NCI-H526 (cell line): ENCODE data around the gene MAGEH1.
"Not testable (repeated sequence)": the region's sequence is repeated elsewhere in the genome, so short reads cannot be mapped to it uniquely, and the experiment has no call there.

Experiments used
- DNase-seq, 2 experiments: peaks; one replicate each; lab custom pipeline; 2025; lab: John Stamatoyannopoulos, UW

MAGEH1 gene, protein sequence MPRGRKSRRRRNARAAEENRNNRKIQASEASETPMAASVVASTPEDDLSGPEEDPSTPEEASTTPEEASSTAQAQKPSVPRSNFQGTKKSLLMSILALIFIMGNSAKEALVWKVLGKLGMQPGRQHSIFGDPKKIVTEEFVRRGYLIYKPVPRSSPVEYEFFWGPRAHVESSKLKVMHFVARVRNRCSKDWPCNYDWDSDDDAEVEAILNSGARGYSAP

DNA sequence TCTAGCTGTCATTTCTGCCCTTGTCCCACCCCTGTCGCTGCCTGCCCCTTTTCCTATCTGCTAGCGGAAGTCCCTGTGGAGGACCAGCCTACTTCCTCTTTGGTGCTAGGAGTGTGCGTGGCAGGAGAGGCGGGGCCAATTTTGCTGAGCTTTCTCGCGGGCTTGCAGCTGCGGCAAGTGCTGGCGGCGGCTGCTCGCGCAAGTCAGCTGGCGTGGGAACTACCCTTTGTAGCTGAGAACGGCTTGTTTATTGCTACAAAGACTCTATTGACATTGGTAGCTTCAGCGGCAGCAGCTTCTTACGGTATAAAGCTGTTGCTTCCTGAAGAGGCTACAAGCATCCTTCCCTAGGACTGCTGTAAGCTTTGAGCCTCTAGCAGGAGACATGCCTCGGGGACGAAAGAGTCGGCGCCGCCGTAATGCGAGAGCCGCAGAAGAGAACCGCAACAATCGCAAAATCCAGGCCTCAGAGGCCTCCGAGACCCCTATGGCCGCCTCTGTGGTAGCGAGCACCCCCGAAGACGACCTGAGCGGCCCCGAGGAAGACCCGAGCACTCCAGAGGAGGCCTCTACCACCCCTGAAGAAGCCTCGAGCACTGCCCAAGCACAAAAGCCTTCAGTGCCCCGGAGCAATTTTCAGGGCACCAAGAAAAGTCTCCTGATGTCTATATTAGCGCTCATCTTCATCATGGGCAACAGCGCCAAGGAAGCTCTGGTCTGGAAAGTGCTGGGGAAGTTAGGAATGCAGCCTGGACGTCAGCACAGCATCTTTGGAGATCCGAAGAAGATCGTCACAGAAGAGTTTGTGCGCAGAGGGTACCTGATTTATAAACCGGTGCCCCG, at the start of gene MAGEH1:
Gene MAGEH1, plus strand, starts transcription at position 138 of the 843 bp plus-strand sequence. Its CDS starts 248 bp downstream, at position 386.
- peak; percentile 48 to 78 for DNase-seq

DNA sequence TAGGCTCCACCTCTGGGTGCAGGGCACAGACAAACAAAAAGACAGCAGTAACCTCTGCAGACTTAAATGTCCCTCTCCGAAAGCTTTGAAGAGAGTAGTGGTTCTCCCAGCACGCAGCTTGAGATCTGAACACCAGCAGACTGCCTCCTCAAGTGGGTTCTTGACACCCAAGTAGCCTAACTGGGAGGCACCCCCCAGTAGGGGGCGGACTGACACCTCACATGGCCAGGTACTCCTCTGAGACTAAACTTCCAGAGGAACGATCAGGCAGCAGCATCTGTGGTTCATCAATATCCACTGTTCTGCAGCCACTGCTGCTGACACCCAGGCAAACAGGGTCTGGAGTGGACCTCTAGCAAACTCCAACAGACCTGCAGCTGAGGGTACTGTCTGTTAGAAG, 24.8 kb upstream of the MAGEH1 start:
- DNase-seq: not testable (repeated sequence)

DNA sequence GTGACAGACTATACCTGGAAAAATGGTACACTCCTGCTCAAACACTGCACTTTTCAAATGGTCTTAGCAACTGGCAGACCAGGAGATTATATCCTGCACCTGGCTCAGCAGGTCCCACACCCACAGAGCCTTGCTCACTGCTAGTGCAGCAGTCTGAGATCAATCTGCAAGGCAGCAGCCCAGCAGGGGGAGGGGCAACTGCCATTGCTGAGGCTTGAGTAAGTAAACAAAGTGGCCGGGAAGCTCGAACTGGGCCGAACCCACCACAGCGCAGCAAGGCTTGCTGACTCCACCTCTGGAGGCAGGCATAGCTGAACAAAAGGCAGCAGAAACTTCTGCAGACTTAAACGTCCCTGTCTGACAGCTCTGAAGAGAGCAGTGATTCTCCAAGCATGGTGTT, 8.5 kb upstream of the MAGEH1 start:
- DNase-seq: not testable (repeated sequence)

DNA sequence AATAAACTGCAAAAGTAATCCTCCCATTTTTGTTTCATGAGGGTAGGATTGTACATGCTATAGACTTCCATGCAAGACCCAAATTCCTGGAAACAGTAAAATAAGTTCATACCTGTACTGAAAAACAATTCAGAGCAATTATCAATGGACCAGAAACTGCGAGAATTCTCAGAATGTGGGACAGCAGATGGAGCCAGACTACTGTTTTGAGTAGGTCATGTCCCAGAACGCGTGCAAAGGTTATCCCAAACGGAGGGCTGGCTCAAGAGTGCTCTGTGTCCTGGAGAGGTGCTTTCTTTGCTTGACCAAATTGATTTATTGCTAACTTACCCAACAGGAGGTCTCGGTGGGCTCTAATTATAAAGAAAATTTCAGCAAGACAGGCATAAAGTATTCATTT, 1.7 kb upstream of the MAGEH1 start:
- no peak for DNase-seq

DNA sequence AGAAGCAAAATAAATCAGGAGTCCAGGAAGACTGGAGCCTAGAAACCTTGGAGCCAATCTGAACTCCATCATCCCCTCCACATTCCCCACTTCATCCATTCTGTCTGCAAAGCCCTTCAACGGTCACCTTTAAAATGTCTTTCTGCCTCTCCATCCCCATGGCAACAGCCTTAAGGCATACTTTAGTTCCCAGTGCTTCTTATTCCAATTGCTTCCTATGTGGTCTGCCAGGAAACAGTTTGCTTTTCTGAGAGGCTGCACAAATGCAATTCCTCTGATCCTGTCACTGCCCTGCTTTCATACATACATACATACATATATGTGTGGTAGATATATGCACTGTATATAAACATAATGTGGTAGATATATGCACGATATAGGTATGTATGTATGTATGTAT, 786 bp upstream of the MAGEH1 start:
- DNase-seq: no peak

DNA sequence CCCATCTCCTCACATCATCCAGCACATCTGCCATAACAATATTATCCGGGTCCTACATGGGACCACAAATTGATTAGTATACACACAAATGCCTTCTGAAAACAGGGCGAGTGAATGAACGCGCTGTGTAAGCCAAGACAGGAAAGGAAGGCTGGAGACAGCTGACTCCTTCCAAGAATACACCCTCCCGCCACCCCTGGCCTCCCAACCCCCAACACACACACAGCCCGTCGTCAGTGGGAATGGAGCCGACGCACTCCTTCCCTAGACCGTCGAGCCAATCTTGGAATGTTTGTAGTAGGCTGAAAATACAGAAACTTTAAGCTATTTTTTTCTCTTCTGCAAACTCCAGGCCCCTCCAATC, 319 bp upstream of the MAGEH1 start:
- no peak for DNase-seq

DNA sequence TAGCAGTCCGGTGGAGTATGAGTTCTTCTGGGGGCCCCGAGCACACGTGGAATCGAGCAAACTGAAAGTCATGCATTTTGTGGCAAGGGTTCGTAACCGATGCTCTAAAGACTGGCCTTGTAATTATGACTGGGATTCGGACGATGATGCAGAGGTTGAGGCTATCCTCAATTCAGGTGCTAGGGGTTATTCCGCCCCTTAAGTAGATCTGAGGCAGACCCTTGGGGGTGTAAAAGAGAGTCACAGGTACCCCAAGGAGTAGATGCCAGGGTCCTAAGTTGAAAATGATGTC, 852 bp downstream of the MAGEH1 start:
- DNase-seq: no peak

DNA sequence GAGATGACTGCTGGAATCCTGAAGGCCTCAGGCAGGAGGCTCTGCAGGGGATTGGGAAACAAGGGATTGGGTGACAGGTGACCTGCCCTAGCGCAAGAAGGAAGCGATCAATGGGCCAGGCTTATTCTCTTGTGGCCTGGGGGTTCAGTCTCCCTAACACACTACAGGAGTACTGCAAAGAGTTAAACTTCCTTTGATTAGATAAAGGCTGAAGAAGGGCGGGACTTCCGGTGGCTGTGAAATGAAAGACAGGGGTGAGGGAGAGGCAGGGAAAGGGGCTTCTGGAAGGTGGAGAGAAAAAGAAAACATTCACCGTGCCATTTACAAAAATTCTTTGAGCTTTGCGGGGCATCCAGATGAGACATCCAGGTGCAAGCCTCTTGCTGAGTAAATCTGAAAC, 3.8 kb downstream of the MAGEH1 start:
- not testable (repeated sequence) for DNase-seq

DNA sequence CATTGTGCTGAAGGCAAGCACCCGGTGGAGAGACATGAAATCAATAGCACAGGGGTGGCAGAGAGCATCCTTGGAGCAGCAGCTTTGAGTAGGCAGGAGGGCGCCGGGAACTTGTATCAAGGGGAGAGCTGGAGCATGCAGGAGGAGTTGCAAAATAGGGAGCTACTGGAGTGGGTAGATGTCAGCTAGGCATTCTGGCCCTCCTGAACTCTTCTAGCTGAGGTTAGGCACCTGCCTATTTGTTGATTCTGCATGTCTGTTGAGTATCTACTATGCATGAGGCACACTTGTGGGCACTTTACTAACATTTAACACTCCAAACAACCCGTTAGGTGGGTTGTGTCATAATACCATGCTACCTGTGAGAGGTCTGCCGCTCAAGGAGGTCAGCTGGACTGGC, 7.5 kb downstream of the MAGEH1 start:
- DNase-seq: not testable (repeated sequence)

DNA sequence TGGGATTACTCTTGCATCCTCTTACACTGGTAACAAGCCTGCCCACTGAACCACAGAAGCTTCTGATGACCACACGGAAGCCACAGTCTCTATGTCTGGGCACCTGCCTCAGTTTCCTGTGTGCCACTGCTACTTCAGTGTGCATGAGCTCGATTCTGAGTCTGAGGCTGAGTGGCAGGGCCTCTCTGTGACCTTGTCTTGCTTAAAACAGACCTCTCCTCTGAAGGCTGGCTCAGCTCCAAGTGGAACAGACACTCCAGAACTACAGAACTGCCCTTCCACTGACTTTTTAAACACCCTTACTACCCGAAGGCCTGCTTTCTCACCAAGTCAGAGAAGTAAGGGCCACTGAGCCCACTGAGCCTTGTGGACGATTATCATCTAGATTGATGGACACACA, 8.0 kb downstream of the MAGEH1 start:
- not testable (repeated sequence) for DNase-seq

DNA sequence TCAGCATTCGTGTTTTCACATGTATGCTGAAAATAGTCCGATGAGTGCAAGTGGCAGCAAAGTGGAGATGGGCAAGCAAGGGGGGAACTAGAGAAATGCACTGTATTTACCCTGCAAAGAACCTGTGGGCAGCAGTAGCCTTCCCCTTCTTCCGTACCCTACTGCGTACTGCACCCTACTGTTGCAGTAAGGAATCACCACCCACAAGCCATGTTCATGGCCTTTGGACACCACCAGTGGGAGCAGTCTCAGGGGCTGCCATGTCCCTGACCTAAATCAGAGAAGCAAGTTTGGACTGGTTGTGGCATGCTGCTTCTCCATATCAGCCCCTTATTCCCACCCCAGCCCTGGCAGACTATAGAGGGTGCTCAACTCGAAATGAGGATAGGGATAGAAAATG, 12.1 kb downstream of the MAGEH1 start:
- DNase-seq: not testable (repeated sequence)

DNA sequence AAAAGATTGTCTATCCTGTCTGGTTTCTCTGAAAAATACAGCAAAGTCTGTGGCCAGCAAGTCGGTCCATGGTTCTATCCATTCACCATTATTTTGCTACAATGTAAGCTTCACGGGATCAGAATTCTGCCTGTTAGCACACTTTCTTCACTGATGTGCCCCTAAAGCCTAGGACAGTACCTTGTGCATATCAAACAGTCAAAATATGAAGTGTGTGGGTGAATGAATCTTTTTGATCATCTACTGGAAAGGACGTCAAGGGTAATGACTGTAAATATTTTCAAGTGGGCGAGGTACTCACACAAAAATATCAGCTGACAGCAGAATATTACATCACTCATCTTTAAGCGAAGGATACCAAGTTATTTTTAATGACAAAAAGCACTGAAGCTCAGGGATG, 13.2 kb downstream of the MAGEH1 start:
- not testable (repeated sequence) for DNase-seq

DNA sequence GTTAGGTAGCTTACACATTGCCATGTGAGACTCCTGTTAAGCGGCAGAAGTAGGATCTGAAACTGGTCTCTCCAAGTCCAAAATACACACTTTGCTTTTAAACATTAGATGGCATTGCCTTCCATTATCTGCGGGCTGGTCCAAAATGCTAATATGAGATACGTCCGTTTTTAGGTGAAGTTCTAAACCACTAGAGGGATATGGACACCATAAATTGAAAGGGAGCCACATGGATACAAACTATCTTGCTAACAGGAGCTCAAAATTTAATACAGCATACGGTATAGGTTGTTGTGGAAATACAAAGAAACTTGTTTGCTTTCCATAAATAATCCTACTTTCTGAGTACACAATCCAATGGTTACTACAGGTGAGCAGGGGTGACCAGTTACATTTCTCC, 13.9 kb downstream of the MAGEH1 start:
- DNase-seq: not testable (repeated sequence)

DNA sequence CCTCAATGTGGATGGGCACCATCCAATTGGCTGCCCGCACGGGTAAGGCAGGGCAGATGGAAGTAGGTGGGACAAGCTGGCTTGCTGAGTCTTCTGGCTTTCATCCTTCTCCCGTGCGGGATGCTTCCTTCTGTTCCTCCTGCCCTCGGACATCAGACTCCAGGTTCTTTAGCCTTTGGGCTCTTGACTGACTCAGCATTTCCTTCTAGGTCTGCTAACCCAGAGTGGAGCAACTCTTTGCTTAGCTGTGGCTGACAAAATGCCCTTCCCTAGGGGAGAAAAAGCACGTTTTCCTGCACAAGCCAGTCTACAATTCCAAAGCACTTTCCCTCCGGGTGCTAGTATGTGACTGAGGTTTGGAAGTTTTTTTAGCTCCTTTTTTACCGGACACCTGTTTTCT, 28.0 kb downstream of the MAGEH1 start:
- DNase-seq: not testable (repeated sequence)

DNA sequence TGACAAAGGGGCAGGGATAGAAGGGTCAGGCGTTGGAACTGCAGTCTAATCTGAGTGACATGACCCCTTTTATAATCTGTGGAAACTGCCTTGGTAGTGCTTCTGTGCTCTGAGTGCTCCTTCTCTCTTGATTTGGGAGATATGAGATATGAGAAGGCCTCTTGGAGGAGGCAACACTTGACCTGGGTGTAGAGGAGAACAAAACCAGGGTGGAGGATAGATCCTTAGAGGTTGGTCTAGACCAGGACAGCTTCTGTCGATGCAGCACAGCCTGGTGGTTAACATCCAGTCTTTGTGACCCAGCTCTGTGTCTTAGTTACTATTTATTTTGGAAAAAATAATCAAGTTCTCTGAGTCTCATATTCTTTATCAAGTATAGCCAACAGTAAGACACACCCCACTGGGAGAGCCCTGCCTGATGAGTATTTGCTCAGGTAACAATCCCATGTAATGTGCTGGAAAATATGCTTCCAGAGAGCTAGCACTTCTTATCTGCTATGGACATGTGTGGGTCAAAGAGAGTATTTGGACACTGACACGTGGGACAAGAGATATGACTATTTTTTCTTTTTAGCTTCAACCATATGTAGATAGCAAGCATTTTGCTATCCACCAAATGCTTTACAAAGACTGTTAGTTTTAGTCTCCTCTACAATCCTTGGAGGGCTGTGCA, 28.6 kb downstream of the MAGEH1 start:
- no peak for DNase-seq

DNA sequence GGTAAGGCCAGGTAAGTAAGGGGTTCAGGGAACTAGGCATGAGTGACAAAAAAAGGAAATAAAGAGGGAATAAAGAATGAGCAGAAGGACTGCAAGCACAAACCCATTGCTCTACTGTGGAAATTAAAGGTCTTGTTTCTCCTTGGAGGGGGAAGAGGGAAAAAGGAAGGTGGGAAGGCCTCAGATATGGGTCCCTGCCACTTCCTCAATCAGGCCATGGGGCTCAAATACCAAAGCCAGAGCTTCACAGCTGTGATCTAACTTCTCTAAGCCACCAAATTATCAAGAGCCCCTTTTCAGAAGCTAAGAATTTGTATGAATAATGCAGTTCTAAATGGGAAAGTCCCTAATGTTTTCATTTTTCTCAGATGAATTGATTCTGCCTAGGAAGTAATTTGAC, 33.0 kb downstream of the MAGEH1 start:
- no peak for DNase-seq

DNA sequence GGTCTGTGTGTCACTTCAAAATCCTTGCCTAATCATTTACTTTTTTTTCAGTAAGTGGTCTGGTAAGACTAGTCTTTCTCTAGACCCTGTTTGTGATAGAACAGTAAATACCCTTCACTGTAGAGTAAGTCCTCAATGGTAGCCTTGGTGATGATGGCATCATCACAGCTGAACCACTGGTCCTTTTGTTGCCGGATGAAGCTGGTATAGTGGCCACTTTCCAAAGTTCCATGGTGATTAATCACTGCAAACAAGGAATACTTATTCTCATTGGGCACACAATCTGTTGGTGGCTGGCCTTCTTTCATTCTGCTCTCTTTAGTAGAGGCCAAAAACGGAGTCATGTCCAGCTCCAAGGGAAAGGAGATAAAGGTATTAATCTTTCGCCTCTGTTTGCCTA, 34.8 kb downstream of the MAGEH1 start:
- DNase-seq: no peak

DNA sequence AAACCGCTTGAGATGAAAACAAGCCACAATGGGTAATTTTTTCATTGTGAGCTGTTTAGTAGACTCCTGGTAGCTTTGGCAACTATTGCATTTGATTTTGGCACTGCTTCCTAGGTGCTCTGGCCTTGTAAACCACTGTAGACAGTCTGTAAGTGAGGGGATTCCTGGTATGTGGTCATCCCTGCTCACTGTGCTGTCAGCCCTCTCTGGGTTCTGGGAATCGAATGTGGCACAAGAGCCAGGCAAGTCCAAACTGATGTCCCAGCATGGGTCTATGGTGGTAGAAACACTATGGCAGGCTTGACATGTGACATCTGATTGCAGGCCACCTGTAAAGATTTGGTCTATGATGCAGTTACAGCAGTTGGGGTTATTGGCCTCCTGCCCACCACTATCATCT, 35.2 kb downstream of the MAGEH1 start:
- DNase-seq: no peak

DNA sequence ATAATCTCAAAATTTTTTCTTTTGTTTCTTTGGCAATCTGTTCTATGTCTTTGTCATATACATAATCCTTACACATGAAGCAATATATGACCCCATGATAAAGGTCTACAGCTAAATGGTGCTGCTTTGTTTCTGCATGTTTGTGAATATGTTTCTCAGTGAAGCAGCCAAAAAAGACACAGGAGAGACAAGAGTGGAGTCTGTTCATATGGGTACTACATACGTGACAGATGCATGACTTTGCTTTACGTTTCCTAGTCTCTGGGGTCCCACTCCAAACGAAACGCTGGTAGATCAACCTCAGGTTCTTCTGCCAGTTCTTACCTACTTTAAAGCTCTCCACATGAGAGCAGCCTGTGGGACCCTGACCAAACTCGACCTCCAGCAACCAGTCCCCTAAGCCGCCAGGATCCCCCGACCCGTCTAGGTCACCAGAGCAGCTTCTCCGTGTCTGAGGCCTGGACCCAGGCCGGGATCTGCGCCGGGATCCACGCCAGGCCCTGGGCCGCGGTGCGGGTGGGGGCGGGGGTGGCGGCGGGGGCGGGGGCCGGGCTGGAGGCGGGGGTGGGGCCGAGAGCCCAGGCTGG, 36.2 kb downstream of the MAGEH1 start:
- DNase-seq: no peak

DNA sequence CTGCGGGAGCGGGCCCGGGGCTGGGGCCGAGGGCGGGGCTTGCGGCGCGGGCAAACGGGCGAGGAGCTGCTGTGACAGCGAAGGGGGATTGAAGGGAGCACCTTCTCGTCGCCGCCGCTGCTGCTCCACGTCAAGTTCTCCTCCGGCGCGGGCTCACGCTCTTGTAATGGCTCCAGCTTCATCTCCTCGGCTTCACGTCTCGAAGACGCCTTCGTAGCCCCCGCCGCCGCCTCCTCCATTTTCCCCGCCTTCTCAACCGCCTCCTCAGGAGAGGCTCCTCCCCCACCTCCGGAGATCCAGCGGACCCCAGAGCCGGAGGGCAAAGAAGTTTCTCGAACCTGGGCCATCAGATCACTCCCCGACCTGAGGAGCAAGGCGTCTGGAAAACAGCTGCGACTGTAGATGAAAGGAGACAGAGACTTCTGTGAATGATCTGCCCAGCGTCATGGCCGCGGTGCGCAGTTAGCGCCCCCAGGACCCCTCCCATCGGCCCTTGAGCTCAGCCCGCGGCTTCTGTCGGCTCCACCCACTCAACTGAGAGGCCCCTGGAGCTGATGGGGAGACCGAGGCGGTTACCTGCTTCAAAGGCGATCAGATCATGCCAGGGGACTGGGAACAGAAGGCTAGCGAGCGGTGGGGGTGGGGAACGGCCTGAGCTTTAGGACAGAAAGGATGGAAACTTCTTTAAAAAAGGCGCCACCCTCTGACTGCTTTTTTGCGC, 36.8 kb downstream of the MAGEH1 start:
- peak; percentile 25 to 62 for DNase-seq

DNA sequence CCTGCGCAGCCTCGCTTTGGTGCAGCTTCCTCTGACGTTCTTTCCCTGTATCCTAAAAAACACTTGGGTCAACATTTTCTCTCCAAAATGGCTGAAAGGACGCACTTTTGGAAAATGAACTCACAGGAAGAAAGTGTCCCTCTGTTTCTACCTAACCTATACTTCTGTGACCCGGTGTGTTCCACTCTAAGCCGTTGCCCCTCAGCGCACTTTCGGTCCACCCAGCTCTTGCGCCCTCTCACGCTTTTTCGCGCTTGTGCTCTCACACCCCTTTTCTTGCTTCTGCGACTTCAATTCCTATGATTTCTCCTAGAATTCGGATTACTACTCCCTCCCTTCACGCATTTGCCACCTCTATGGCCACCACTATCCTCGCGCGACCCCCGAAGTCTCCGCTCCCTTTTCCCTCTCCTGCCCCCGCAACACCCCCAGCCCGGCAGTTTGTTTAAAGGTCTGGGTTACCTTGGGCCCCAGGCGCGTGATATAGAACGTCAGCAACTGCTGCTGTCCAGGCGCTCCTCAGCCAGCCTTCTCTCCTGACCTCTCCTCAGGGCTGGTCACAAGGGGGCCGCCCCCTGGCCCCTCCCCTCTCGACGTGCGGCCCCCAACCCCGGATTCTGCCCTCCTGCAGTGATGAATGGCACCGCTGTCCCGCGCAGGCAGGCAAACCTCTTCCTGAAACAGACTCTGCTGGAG, 37.5 kb downstream of the MAGEH1 start, which contains the start of gene USP51:
Gene USP51, minus strand, starts transcription at position 535 of the 696 bp plus-strand sequence. CDS start 909 bp downstream, outside the sequence.
- DNase-seq: peak; percentile 25 to 62
